GM23248 (cell line): ENCODE measurements around the gene MYO16. TPM values are rescaled to one million over a fixed set of nuclear protein-coding genes. Genes with fewer than 3 reads are reported as not detected.

Experiments used
- DNase-seq: peaks from one replicate; pipeline ENCODE4 v3.0.0-alpha.2; 2015
- H2AFZ ChIP-seq: fragments of 200-600 bp; sonication (generic); 2 replicates; pipeline ENCODE4 v1.6.1; 2016; ENCODE audit warnings: antibody characterized with exemption
- H3F3A ChIP-seq: fragments of 200-600 bp; sonication (generic); 2 replicates; pipeline ENCODE4 v1.6.1; 2016; ENCODE audit warnings: mild to moderate bottlenecking, antibody characterized with exemption, mixed run types; ENCODE audit not compliant: insufficient read depth
- H3K27ac ChIP-seq: fragments of 200-600 bp; sonication (generic); 2 replicates; pipeline ENCODE4 v1.5.1; 2016; ENCODE audit warnings: mild to moderate bottlenecking
- H3K27me3 ChIP-seq: fragments of 200-600 bp; sonication (generic); replicated peaks from 2 replicates; pipeline ENCODE4 v1.6.1; 2016; ENCODE audit warnings: mild to moderate bottlenecking; ENCODE audit not compliant: insufficient read depth
- H3K36me3 ChIP-seq: fragments of 200-600 bp; sonication (generic); 2 replicates; pipeline ENCODE4 v1.6.1; 2016; ENCODE audit warnings: low read depth, mild to moderate bottlenecking
- H3K4me1 ChIP-seq: fragments of 200-600 bp; sonication (generic); 2 replicates; pipeline ENCODE4 v1.6.1; 2016; ENCODE audit warnings: mild to moderate bottlenecking; ENCODE audit not compliant: insufficient read depth
- H3K4me2 ChIP-seq: fragments of 200-600 bp; sonication (generic); one replicate; pipeline ENCODE4 v1.6.1; 2016; ENCODE audit warnings: mild to moderate bottlenecking; ENCODE audit not compliant: unreplicated experiment
- H3K4me3 ChIP-seq: fragments of 200-600 bp; sonication (generic); 2 replicates; pipeline ENCODE4 v1.5.1; 2016; ENCODE audit warnings: mild to moderate bottlenecking
- H3K79me2 ChIP-seq: fragments of 200-600 bp; sonication (generic); 2 replicates; pipeline ENCODE4 v1.6.1; 2016; ENCODE audit warnings: mild to moderate bottlenecking; ENCODE audit not compliant: insufficient read depth
- H3K9ac ChIP-seq: fragments of 200-600 bp; sonication (generic); 2 replicates; pipeline ENCODE4 v1.6.1; 2016; ENCODE audit warnings: mild to moderate bottlenecking
- H3K9me2 ChIP-seq: fragments of 200-600 bp; sonication (generic); 2 replicates; pipeline ENCODE4 v1.6.1; 2016; ENCODE audit warnings: mixed run types, mild to moderate bottlenecking, moderate library complexity; ENCODE audit not compliant: insufficient read depth
- H3K9me3 ChIP-seq: fragments of 200-600 bp; sonication (generic); one replicate; pipeline ENCODE4 v1.6.1; 2017; ENCODE audit warnings: low read depth
- H4K20me1 ChIP-seq: fragments of 200-600 bp; sonication (generic); 2 replicates; pipeline ENCODE4 v1.6.0; 2016; ENCODE audit not compliant: insufficient read depth
- EZH2 ChIP-seq: fragments of 200-600 bp; sonication (generic); IDR thresholded peaks from 2 replicates; pipeline ENCODE4 v1.6.1; 2018; ENCODE audit warnings: antibody characterized with exemption, mild to moderate bottlenecking; ENCODE audit not compliant: insufficient read depth, poor library complexity, severe bottlenecking
- EZH2phosphoT487 ChIP-seq: fragments of 200-600 bp; sonication (generic); IDR thresholded peaks from 2 replicates; pipeline ENCODE4 v1.6.1; 2018; ENCODE audit warnings: antibody characterized with exemption, moderate library complexity, mild to moderate bottlenecking, low read depth; ENCODE audit not compliant: insufficient read depth
- whole genome bisulfite sequencing, 2 experiments: methylation state at CpG; one replicate each; pipeline ENCODE4 v1.1.6; 2015 to 2017; ENCODE audit warnings: low lambda C conversion rate in 2 of 2, low coverage in 1 of 2; ENCODE audit errors: missing lambda C conversion rate in 2 of 2; 5-methylcytosine and 5-hydroxymethylcytosine counted together
- in situ Hi-C: fragments of 300-500 bp; cut with MboI; formaldehyde crosslinking; loops from 2 replicates; pipeline ENCODE4 v1.15.0; 2020
- polyA plus RNA-seq: library from polyadenylated mRNA; unstranded; fragments of >200 nt; fragmentation: Nextera tagmentation; extraction: Ambion mirVana; gene quantifications from 2 replicates; pipeline ENCODE4 v1.2.1, GENCODE V29; 2016
- total RNA-seq: library from RNA; depleted of rRNA; stranded (reverse); fragments of >200 nt; shearing (Covaris generic); gene quantifications from 2 replicates; pipeline ENCODE4 v1.2.3, GENCODE V29; 2014

MYO16 gene
- total and polyA plus RNA-seq, 2 experiments from 2014 or later: not detected

DNA sequence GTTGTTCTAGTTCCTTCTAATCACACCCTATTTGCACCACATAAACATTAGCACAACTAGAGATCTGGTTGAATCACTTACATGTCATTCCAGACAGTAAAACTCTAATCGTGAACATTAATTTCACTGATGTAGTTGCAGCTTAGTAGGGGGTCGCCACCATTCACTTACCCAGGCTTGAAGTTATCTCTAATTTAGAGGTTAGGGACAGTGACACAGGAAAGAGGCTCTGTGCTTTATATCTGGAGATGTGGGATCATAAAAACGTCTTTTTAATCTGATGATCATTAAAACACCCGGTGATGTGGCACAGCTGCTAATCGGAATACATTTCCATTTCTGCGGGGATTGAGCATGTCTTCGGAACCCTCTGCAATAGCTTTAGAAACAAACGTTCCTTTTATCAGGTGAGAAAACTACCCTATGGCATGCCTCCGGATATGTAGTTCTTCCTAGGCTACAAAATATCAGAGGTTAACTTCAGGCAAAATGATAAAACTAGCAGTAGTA lies 523.0 kb downstream of the MYO16 start:
- Histone ChIP-seq H3K27me3 (no peaks in the 10 kb centered on the region), H3K4me2 (no peak overlapping the region), H3K4me1 (peaks cover 38% of the 10 kb centered on the region), H3K36me3 (no peaks in the 10 kb centered on the region), H3K9me2 (no peaks in the 10 kb centered on the region), H3K9me3 (no peaks in the 10 kb centered on the region), H3K9ac (no peak overlapping the region), H4K20me1 (no peaks in the 10 kb centered on the region), H3K79me2 (no peaks in the 10 kb centered on the region), H3K4me3 (no peak overlapping the region), H3K27ac (no peak overlapping the region), H3F3A (peaks cover 26% of the 10 kb centered on the region), H2AFZ (no peak overlapping the region)
- 79 to 85% methylated on average over 9 of the region's 9 CpGs for WGBS, 2 experiments
- no peak for TF ChIP-seq EZH2
- no peak for DNase-seq
- in situ Hi-C loops: no loop called here

GRCh38 chr13:109152941-109153340 lies 523.5 kb downstream of the MYO16 start:
- Histone ChIP-seq H3K9ac (no peak overlapping the region), H3K4me1 (peaks cover 32% of the 10 kb centered on the region), H4K20me1 (no peaks in the 10 kb centered on the region), H3K4me2 (no peak overlapping the region), H3K27ac (no peak overlapping the region), H3K27me3 (no peaks in the 10 kb centered on the region), H3K9me2 (no peaks in the 10 kb centered on the region), H3K9me3 (no peaks in the 10 kb centered on the region), H3K36me3 (no peaks in the 10 kb centered on the region), H3F3A (peaks cover 20% of the 10 kb centered on the region), H3K4me3 (no peak overlapping the region), H2AFZ (no peak overlapping the region), H3K79me2 (no peaks in the 10 kb centered on the region)
- in situ Hi-C loops: no loop called here
- no peak for DNase-seq
- TF ChIP-seq EZH2 (no peak), EZH2phosphoT487 (no peak)
- WGBS, 2 experiments: 94 to 96% methylated on average over 10 of the region's 10 CpGs

DNA sequence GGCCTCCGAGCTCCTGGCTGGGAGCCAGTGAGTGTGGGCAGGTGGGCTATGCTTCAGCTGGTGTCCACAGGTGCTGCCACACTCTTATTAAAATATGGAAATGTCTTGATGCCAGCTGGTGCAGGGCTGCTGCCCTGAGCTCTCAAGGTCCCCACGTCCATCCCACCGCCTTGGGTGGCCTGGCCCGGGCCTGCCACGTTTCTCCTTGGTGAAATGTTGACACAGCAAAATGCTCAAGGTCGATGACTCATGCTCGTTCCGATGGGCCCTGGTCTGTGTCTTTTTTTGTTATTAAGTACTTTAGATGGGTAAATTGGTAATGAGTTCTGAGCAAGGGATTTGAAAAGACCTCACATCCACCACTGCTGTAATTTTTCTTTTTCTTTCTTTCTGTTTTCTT lies 524.7 kb downstream of the MYO16 start:
- Histone ChIP-seq H3K9me3 (no peaks in the 10 kb centered on the region), H3K27me3 (no peaks in the 10 kb centered on the region), H3F3A (peaks cover 19% of the 10 kb centered on the region), H3K36me3 (no peaks in the 10 kb centered on the region), H3K79me2 (no peaks in the 10 kb centered on the region), H2AFZ (no peak overlapping the region), H3K4me2 (no peak overlapping the region), H4K20me1 (no peaks in the 10 kb centered on the region), H3K4me1 (peaks cover 25% of the 10 kb centered on the region), H3K9me2 (no peaks in the 10 kb centered on the region), H3K9ac (no peak overlapping the region), H3K27ac (no peak overlapping the region), H3K4me3 (no peak overlapping the region)
- WGBS, 2 experiments: 73 to 80% methylated on average over 8 of the region's 8 CpGs
- in situ Hi-C loops: no loop called here
- TF ChIP-seq EZH2 (no peak), EZH2phosphoT487 (no peak)
- DNase-seq: no peak

DNA sequence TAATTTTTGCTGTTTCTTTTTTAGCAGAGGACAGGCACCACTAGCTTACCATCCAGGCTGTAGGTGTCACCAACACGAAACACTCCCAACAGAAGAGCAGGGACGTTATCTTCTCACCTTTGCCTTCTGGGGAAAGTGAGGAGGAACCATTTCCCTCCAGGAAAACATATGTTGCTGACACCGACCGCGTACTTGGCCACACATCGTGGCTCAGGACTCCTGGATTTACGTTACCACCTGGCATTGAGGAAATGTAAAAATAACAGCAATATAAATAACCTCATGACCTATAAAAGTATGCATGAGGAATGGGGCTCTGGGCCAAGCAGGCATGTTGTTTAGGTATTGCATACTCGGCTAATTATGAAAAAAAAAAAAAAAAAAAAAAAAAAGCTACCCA lies 525.1 kb downstream of the MYO16 start:
- peaks cover 19% of the 10 kb centered on the region for H3F3A ChIP-seq
- H3K4me2 ChIP-seq: no peak overlapping the region
- peak overlapping the region; percentile 80; the same call in 1 of the 2 replicates for H3K27ac ChIP-seq
- no peak overlapping the region for H3K9ac ChIP-seq
- no peaks in the 10 kb centered on the region for H3K79me2 ChIP-seq
- no peak overlapping the region for H2AFZ ChIP-seq
- 96 to 97% methylated on average over 8 of the region's 8 CpGs for WGBS, 2 experiments
- H3K9me3 ChIP-seq: no peaks in the 10 kb centered on the region
- H3K4me3 ChIP-seq: no peak overlapping the region
- in situ Hi-C loops: no loop called here
- TF ChIP-seq EZH2: no peak
- TF ChIP-seq EZH2phosphoT487: no peak
- no peaks in the 10 kb centered on the region for H3K9me2 ChIP-seq
- H3K36me3 ChIP-seq: no peaks in the 10 kb centered on the region
- H4K20me1 ChIP-seq: no peaks in the 10 kb centered on the region
- no peaks in the 10 kb centered on the region for H3K27me3 ChIP-seq
- H3K4me1 ChIP-seq: peaks cover 25% of the 10 kb centered on the region
- no peak for DNase-seq
